ENCODE results near the gene HLCS. TPM values are rescaled to one million over a fixed set of nuclear protein-coding genes. Genes with fewer than 3 reads are reported as not detected.
A peak's percentile ranks its signal among the peaks of the same experiment; 100 is the strongest.

The HLCS gene
- total and polyA plus RNA-seq, 2 experiments from 2014 or later, result 12.4 to 20.1 TPM

GRCh38 chr21:36756527-36756926 is 209.9 kb downstream of the HLCS start:
- no peaks in the 10 kb centered on the region for H3K27me3 ChIP-seq
- no peak overlapping the region for H3K27ac ChIP-seq
- DNase-seq (ENCODE audit: low read depth in 1 of 2, low spot score in 1 of 2), result no peak
- no peaks in the 10 kb centered on the region for H3K9me3 ChIP-seq (ENCODE audit: low read depth)
- H3K36me3 ChIP-seq, result no peaks in the 10 kb centered on the region
- no peak overlapping the region for H3K4me3 ChIP-seq
- TF ChIP-seq CTCF (IDR thresholded peaks at IDR 0.05; ENCODE audit: low read depth, low read length), result no peak
- H3K4me1 ChIP-seq (ENCODE audit: low read depth), result peaks cover 10% of the 10 kb centered on the region

- no peaks in the 10 kb centered on the region for H3K36me3 ChIP-seq
- H3K4me3 ChIP-seq, result no peak overlapping the region
- no peak for TF ChIP-seq CTCF (IDR thresholded peaks at IDR 0.05; ENCODE audit: low read depth, low read length)
- peaks cover 27% of the 10 kb centered on the region for H3K4me1 ChIP-seq (ENCODE audit: low read depth)
- no peaks in the 10 kb centered on the region for H3K9me3 ChIP-seq (ENCODE audit: low read depth)
- H3K27ac ChIP-seq, result no peak overlapping the region
- peaks cover under 1% of the 10 kb centered on the region for H3K27me3 ChIP-seq
- peak in 1 of 2 donors; percentile 50 for DNase-seq (ENCODE audit: low read depth in 1 of 2, low spot score in 1 of 2)
Measured at GRCh38 chr21:36754241-36754898, 212.1 kb downstream of the HLCS start.

GRCh38 chr21:36753556-36753955 is 212.9 kb downstream of the HLCS start:
- H3K27me3 ChIP-seq, result peaks cover 9% of the 10 kb centered on the region
- no peaks in the 10 kb centered on the region for H3K9me3 ChIP-seq (ENCODE audit: low read depth)
- peaks cover 27% of the 10 kb centered on the region for H3K4me1 ChIP-seq (ENCODE audit: low read depth)
- H3K36me3 ChIP-seq, result no peaks in the 10 kb centered on the region
- DNase-seq (ENCODE audit: low read depth in 1 of 2, low spot score in 1 of 2), result peak in 1 of 2 donors; percentile 60
- no peak overlapping the region for H3K4me3 ChIP-seq
- H3K27ac ChIP-seq, result no peak overlapping the region
- TF ChIP-seq CTCF (IDR thresholded peaks at IDR 0.05; ENCODE audit: low read depth, low read length), result no peak

- Histone ChIP-seq H3K9me3 (ENCODE audit: low read depth) (no peaks in the 10 kb centered on the region), H3K36me3 (no peaks in the 10 kb centered on the region), H3K4me1 (ENCODE audit: low read depth) (peaks cover 27% of the 10 kb centered on the region), H3K27ac (peak overlapping the region; percentile 2), H3K4me3 (no peak overlapping the region), H3K27me3 (peaks cover 15% of the 10 kb centered on the region)
- no peak for DNase-seq (ENCODE audit: low read depth in 1 of 2, low spot score in 1 of 2)
- no peak for TF ChIP-seq CTCF (IDR thresholded peaks at IDR 0.05; ENCODE audit: low read depth, low read length)
Measured at GRCh38 chr21:36751383-36751782, 215.1 kb downstream of the HLCS start.

- TF ChIP-seq CTCF (IDR thresholded peaks at IDR 0.05; ENCODE audit: low read depth, low read length), result no peak
- Histone ChIP-seq H3K27ac (no peak overlapping the region), H3K4me1 (ENCODE audit: low read depth) (peaks cover 27% of the 10 kb centered on the region), H3K27me3 (peaks cover 19% of the 10 kb centered on the region), H3K9me3 (ENCODE audit: low read depth) (no peaks in the 10 kb centered on the region), H3K4me3 (no peak overlapping the region), H3K36me3 (no peaks in the 10 kb centered on the region)
- no peak for DNase-seq (ENCODE audit: low read depth in 1 of 2, low spot score in 1 of 2)
Measured at GRCh38 chr21:36750576-36750959, 215.9 kb downstream of the HLCS start.
